IMR-90 (cell line): ENCODE results near the gene XPNPEP2. TPM values are rescaled to one million over a fixed set of nuclear protein-coding genes. Genes with fewer than 3 reads are reported as not detected.

Experiments
- ATAC-seq: fragments of 200-7000 bp; cut with Tn5 transposase; 2 replicates; pipeline ENCODE4 v1.9.1; 2020; ENCODE audit warnings: low read depth, mild to moderate bottlenecking, moderate library complexity
- BruUV-seq: library from RNA; stranded (reverse); fragments of 400-500 nt; replicated peaks from 2 replicates; lab custom pipeline; 2021; lab: Mats Ljungman, UMichigan
- CTCF ChIA-PET: fragments of 300-600 bp; formaldehyde crosslinking; extraction: SDS; loops from one replicate; lab custom pipeline; 2021; ENCODE audit warnings: antibody characterized with exemption; lab: Yijun Ruan, JAX
- POLR2A ChIA-PET: fragments of 300-600 bp; sonication (Branson Sonifier 250); formaldehyde crosslinking; loops from one replicate; lab custom pipeline; 2022; ENCODE audit warnings: antibody characterized with exemption; ENCODE audit not compliant: unreplicated experiment; lab: Charles Lee
- DNase-seq: peaks from one replicate; pipeline ENCODE4 v3.0.0; 2013
- H2AFZ ChIP-seq: replicated peaks from 2 replicates; pipeline ENCODE3; 2013; ENCODE audit warnings: low read length, mild to moderate bottlenecking; ENCODE audit not compliant: poor library complexity
- H2AK5ac ChIP-seq: 2 replicates; pipeline ENCODE4 v1.6.1; 2013; ENCODE audit warnings: low read depth, low read length, inconsistent platforms
- H2AK9ac ChIP-seq: replicated peaks from 2 replicates; pipeline ENCODE3; 2013; ENCODE audit warnings: mild to moderate bottlenecking, low read depth, low read length, moderate library complexity; ENCODE audit not compliant: poor library complexity
- H2BK120ac ChIP-seq: 2 replicates; pipeline ENCODE4 v1.6.1; 2013; ENCODE audit warnings: low read depth, low read length, inconsistent platforms
- H2BK15ac ChIP-seq: 3 replicates; pipeline ENCODE4 v1.6.1; 2013; ENCODE audit warnings: low read depth, low read length, inconsistent platforms
- H2BK20ac ChIP-seq: 2 replicates; pipeline ENCODE4 v1.6.1; 2013; ENCODE audit warnings: low read depth, mild to moderate bottlenecking, inconsistent platforms, low read length, moderate library complexity
- H2BK5ac ChIP-seq: 2 replicates; pipeline ENCODE4 v1.6.1; 2013; ENCODE audit warnings: mild to moderate bottlenecking, low read depth, low read length, inconsistent platforms; ENCODE audit not compliant: poor library complexity, severe bottlenecking
- H3K14ac ChIP-seq: replicated peaks from 2 replicates; pipeline ENCODE4 v1.6.1; 2013; ENCODE audit warnings: low read depth, low read length, inconsistent platforms
- H3K18ac ChIP-seq: 2 replicates; pipeline ENCODE4 v1.6.1; 2013; ENCODE audit warnings: low read depth, low read length, control low read depth
- H3K23ac ChIP-seq: 2 replicates; pipeline ENCODE4 v1.6.1; 2013; ENCODE audit warnings: low read depth, low read length, inconsistent platforms
- H3K27ac ChIP-seq: 2 replicates; pipeline ENCODE4 v1.5.1; 2013; ENCODE audit warnings: mild to moderate bottlenecking, control low read depth, low read length; ENCODE audit not compliant: insufficient read depth
- H3K27me3 ChIP-seq: 2 replicates; pipeline ENCODE4 v1.6.1; 2013; ENCODE audit warnings: low read length; ENCODE audit not compliant: control insufficient read depth, insufficient read depth
- H3K36me3 ChIP-seq: 2 replicates; pipeline ENCODE4 v1.6.1; 2013; ENCODE audit warnings: low read length, mixed read lengths; ENCODE audit not compliant: control insufficient read depth, insufficient read depth
- H3K4ac ChIP-seq: 2 replicates; pipeline ENCODE4 v1.6.1; 2013; ENCODE audit warnings: low read depth, low read length, inconsistent platforms
- H3K4me1 ChIP-seq: 2 replicates; pipeline ENCODE4 v1.6.1; 2013; ENCODE audit warnings: low read length, mixed read lengths; ENCODE audit not compliant: control insufficient read depth, insufficient read depth
- H3K4me2 ChIP-seq: 2 replicates; pipeline ENCODE4 v1.6.1; 2013; ENCODE audit warnings: low read depth, mild to moderate bottlenecking, control low read depth, low read length, moderate library complexity
- H3K4me3 ChIP-seq: 2 replicates; pipeline ENCODE4 v1.5.1; 2013; ENCODE audit warnings: low read depth, mild to moderate bottlenecking, control low read depth, low read length, moderate library complexity; ENCODE audit not compliant: insufficient read depth
- H3K56ac ChIP-seq: 2 replicates; pipeline ENCODE4 v1.6.1; 2013; ENCODE audit warnings: low read length, inconsistent platforms; ENCODE audit not compliant: insufficient read depth; ENCODE audit errors: extremely low read depth
- H3K79me1 ChIP-seq, 2 experiments: 2 replicates each; pipeline ENCODE4 v1.6.1; 2013; ENCODE audit warnings: low read length in 2 of 2, inconsistent platforms in 1 of 2, low read depth in 1 of 2
- H3K9ac ChIP-seq: 2 replicates; pipeline ENCODE4 v1.6.1; 2013; ENCODE audit warnings: low read depth, low read length, control low read depth
- H3K9me1 ChIP-seq: 2 replicates; pipeline ENCODE4 v1.6.1; 2013; ENCODE audit warnings: low read length, inconsistent platforms; ENCODE audit not compliant: insufficient read depth
- H3K9me3 ChIP-seq: 2 replicates; pipeline ENCODE4 v1.6.1; 2013; ENCODE audit warnings: low read length; ENCODE audit not compliant: control insufficient read depth, insufficient read depth
- H4K20me1 ChIP-seq: 2 replicates; pipeline ENCODE4 v1.6.1; 2013; ENCODE audit warnings: low read length, inconsistent platforms; ENCODE audit not compliant: insufficient read depth
- H4K5ac ChIP-seq: 2 replicates; pipeline ENCODE4 v1.6.1; 2013; ENCODE audit warnings: mild to moderate bottlenecking, low read depth, low read length, control low read depth
- H4K8ac ChIP-seq, 2 experiments: 2 replicates each; pipeline ENCODE4 v1.6.1; 2013; ENCODE audit warnings: low read depth in 2 of 2, low read length in 2 of 2, control low read depth in 1 of 2, inconsistent platforms in 1 of 2
- H4K91ac ChIP-seq: 2 replicates; pipeline ENCODE4 v1.6.1; 2013; ENCODE audit warnings: low read depth, low read length, inconsistent platforms; ENCODE audit not compliant: insufficient read depth
- CEBPB ChIP-seq: IDR thresholded peaks from 2 replicates; pipeline ENCODE4 v1.6.1; 2012; ENCODE audit warnings: low read depth, low read length, improper control_type of control experiment
- CHD1 ChIP-seq: IDR thresholded peaks from 2 replicates; pipeline ENCODE4 v1.6.1; 2012; ENCODE audit warnings: low read depth, low read length, improper control_type of control experiment
- CTCF ChIP-seq: conservative IDR thresholded peaks from 2 replicates; pipeline ENCODE4 v1.5.1; 2012; ENCODE audit warnings: mild to moderate bottlenecking, low read depth, low read length, improper control_type of control experiment
- FOS ChIP-seq: fragments of 150-350 bp; IDR thresholded peaks from 2 replicates; pipeline ENCODE4 v1.6.1; 2016; ENCODE audit warnings: low read depth, low read length
- MAFK ChIP-seq: IDR thresholded peaks from 2 replicates; pipeline ENCODE4 v1.6.1; 2012; ENCODE audit warnings: low read depth, low read length, improper control_type of control experiment
- MAZ ChIP-seq: IDR thresholded peaks from 2 replicates; pipeline ENCODE4 v1.6.1; 2012; ENCODE audit warnings: low read depth, mild to moderate bottlenecking, low read length, improper control_type of control experiment, moderate library complexity, borderline replicate concordance
- MXI1 ChIP-seq: IDR thresholded peaks from 2 replicates; pipeline ENCODE4 v1.6.1; 2012; ENCODE audit warnings: low read depth, mild to moderate bottlenecking, low read length, moderate library complexity, borderline replicate concordance
- NFE2L2 ChIP-seq: fragments of 150-350 bp; IDR thresholded peaks from 2 replicates; pipeline ENCODE4 v1.6.1; 2016; ENCODE audit warnings: low read depth, mild to moderate bottlenecking, low read length
- RAD21 ChIP-seq: IDR thresholded peaks from 2 replicates; pipeline ENCODE4 v1.6.1; 2012; ENCODE audit warnings: low read length, improper control_type of control experiment
- USF2 ChIP-seq: fragments of 150-350 bp; IDR thresholded peaks from 2 replicates; pipeline ENCODE4 v1.6.1; 2017; ENCODE audit warnings: mild to moderate bottlenecking, antibody characterized with exemption, low read length, low read depth
- WGBS, 2 experiments: methylation state at CpG; one replicate each; pipeline versions ENCODE4 v1.1.5 to v1.1.7; 2013; ENCODE audit warnings: missing lambda C conversion rate in 2 of 2; ENCODE audit not compliant: insufficient read length in 1 of 2; ENCODE audit errors: extremely low coverage in 2 of 2; 5-methylcytosine and 5-hydroxymethylcytosine counted together
- dilution Hi-C: fragments of 300-500 bp; cut with HindIII; formaldehyde crosslinking; loops from one replicate; pipeline ENCODE4 v1.14.3; 2018; ENCODE audit warnings: low sequenced_read_pairs; ENCODE audit not compliant: unreplicated experiment
- in situ Hi-C: fragments of 300-500 bp; cut with MboI; formaldehyde crosslinking; loops from 3 replicates; pipeline ENCODE4 v1.14.3; 2019; ENCODE audit warnings: low sequenced_read_pairs, inconsistent platforms, mixed read lengths
- intact Hi-C: fragments of 100-400 bp; cut with micrococcal nuclease; formaldehyde crosslinking; loops from 2 replicates; pipeline ENCODE4 v1.10.0; 2022
- polyA plus RNA-seq, 3 experiments: library from polyadenylated mRNA; depleted of rRNA; stranded (reverse); fragments of >200 nt; gene quantifications; 2 replicates each; pipeline ENCODE4 v1.2.3, GENCODE V29; 2012; ENCODE audit warnings: low replicate concordance in 1 of 3
- total RNA-seq: library from RNA; depleted of rRNA; stranded (reverse); fragments of >200 nt; gene quantifications from 2 replicates; pipeline ENCODE4 v1.2.3, GENCODE V29; 2012

The XPNPEP2 gene
- total and polyA plus RNA-seq, 2 of the 4 experiments (the other 2 are of a cell fraction), result under 0.01 to 0.07 TPM

- H4K20me1 ChIP-seq, result no peaks in the 10 kb centered on the region
- no peaks in the 10 kb centered on the region; the same call in 1 of the 2 replicates for H3K36me3 ChIP-seq
- no peak overlapping the region for H4K91ac ChIP-seq
- no peak overlapping the region for H3K14ac ChIP-seq
- H3K9me3 ChIP-seq, result no peaks in the 10 kb centered on the region
- H2AK5ac ChIP-seq, result no peak overlapping the region
- H2AK9ac ChIP-seq, result no peak overlapping the region
- no peak overlapping the region for H2BK20ac ChIP-seq
- no peak overlapping the region for H4K8ac ChIP-seq
- intact Hi-C loops, result no loop called here
- no peak overlapping the region for H2AFZ ChIP-seq
- no peak overlapping the region for H3K27ac ChIP-seq
- H2BK15ac ChIP-seq, result no peak overlapping the region
- H3K56ac ChIP-seq, result no peak overlapping the region
- no peaks in the 10 kb centered on the region for H3K4me1 ChIP-seq
- H2BK120ac ChIP-seq, result no peak overlapping the region
- no peak overlapping the region for H3K4me2 ChIP-seq
- WGBS, 2 experiments, result 95% methylated on average over 10 of the region's 20 CpGs; no CpG with 5 or more reads in 1 of the 2 experiments
- no peaks in the 10 kb centered on the region for H3K79me1 ChIP-seq
- dilution Hi-C loops, result no loop called here
- H2BK5ac ChIP-seq, result no peak overlapping the region
- ChIA-PET CTCF (no interaction called here), POLR2A (no interaction called here)
- in situ Hi-C loops, result no loop called here
- no peaks in the 10 kb centered on the region for H3K9me1 ChIP-seq
- H3K27me3 ChIP-seq, result peaks cover 1% of the 10 kb centered on the region; the same call in 1 of the 2 replicates
- no peak overlapping the region for H3K18ac ChIP-seq
- no peak overlapping the region for H3K4ac ChIP-seq
- H3K9ac ChIP-seq, result no peak overlapping the region
- H4K5ac ChIP-seq, result no peak overlapping the region
- no peak overlapping the region for H3K4me3 ChIP-seq
- DNase-seq, result no peak
- no peak overlapping the region for H3K23ac ChIP-seq
- BruUV-seq, result no TSS peak
- no peak for ATAC-seq
- TF ChIP-seq FOS (no peak), CHD1 (no peak), CEBPB (no peak), USF2 (no peak), MAZ (no peak), RAD21 (no peak), MAFK (no peak), NFE2L2 (no peak), MXI1 (no peak), CTCF (no peak)
Observed at GRCh38 chrX:129793604-129794191, 54.9 kb downstream of the XPNPEP2 start.
